HepG2 (cell line): ENCODE measurements around the gene P4HB. TPM values are rescaled to one million over a fixed set of nuclear protein-coding genes. Genes with fewer than 3 reads are reported as not detected.
A peak's percentile ranks its signal among the peaks of the same experiment; 100 is the strongest.

ENCODE experiments used
- ATAD3A ChIP-seq: sonication (generic); formaldehyde crosslinking; IDR thresholded peaks from 2 replicates; pipeline ENCODE4 v1.4.0; 2020; ENCODE audit warnings: missing genetic modification reagents
- HCFC1 ChIP-seq: fragments of 150-350 bp; IDR thresholded peaks from 2 replicates; pipeline ENCODE4 v1.6.1; 2014; ENCODE audit warnings: low read depth, low read length
- KLF16 ChIP-seq, 2 experiments: sonication (generic) in 1 of 2; formaldehyde crosslinking in 1 of 2; IDR thresholded peaks; 2 replicates each; pipeline versions ENCODE4 v1.6.1 to v1.8.0; 2016 to 2023; ENCODE audit warnings: missing genetic modification reagents in 2 of 2, missing compliant biosample characterization in 1 of 2
- ONECUT2 ChIP-seq: sonication (generic); formaldehyde crosslinking; IDR thresholded peaks from 2 replicates; pipeline ENCODE4 v1.4.0; 2020; ENCODE audit warnings: missing genetic modification reagents
- POLR2AphosphoS2 ChIP-seq: IDR thresholded peaks from 2 replicates; pipeline ENCODE4 v1.6.1; 2011; ENCODE audit warnings: low read depth, low read length, improper control_type of control experiment
- TBL1XR1 ChIP-seq: fragments of 150-350 bp; IDR thresholded peaks from 2 replicates; pipeline ENCODE4 v1.6.1; 2014; ENCODE audit warnings: borderline replicate concordance, low read length; ENCODE audit not compliant: partially characterized antibody
- TRIM24 ChIP-seq: sonication (generic); formaldehyde crosslinking; IDR thresholded peaks from 2 replicates; pipeline ENCODE4 v1.8.0; 2022; ENCODE audit warnings: mild to moderate bottlenecking, missing genetic modification reagents
- ZFP62 ChIP-seq: sonication (generic); formaldehyde crosslinking; IDR thresholded peaks from 2 replicates; pipeline ENCODE4 v1.4.0; 2020; ENCODE audit warnings: missing genetic modification reagents
- ZNF143 ChIP-seq: sonication (generic); formaldehyde crosslinking; IDR thresholded peaks from 2 replicates; pipeline ENCODE4 v1.4.0; 2020; ENCODE audit warnings: missing genetic modification reagents
- ZNF232 ChIP-seq: sonication (generic); formaldehyde crosslinking; IDR thresholded peaks from 2 replicates; pipeline ENCODE4 v1.4.0; 2020; ENCODE audit warnings: missing genetic modification reagents, borderline replicate concordance
- ZNF274 ChIP-seq: sonication (generic); formaldehyde crosslinking; IDR thresholded peaks from 2 replicates; pipeline ENCODE4 v1.5.1; 2020; ENCODE audit warnings: mild to moderate bottlenecking, missing genetic modification reagents
- polyA plus RNA-seq, 8 experiments: library from polyadenylated mRNA; depleted of rRNA in 3 of 8; stranded (reverse) in 7 of 8; unstranded in 1 of 8; fragments of >200 nt; fragmentation: Illumina TruSeq in 4 of 8; extraction: Trizol in 4 of 8; gene quantifications; 2 replicates each; pipeline versions ENCODE4 v1.2.1 to v1.2.3, GENCODE V29; 2011 to 2016; ENCODE audit warnings: low read depth in 4 of 8, missing spikeins in 1 of 8, mixed read lengths in 1 of 8; ENCODE audit not compliant: insufficient read depth in 1 of 8
- total RNA-seq, 5 experiments: library from RNA; depleted of rRNA; stranded (reverse); fragments of >200 nt; fragmentation: Illumina TruSeq; extraction: Trizol; gene quantifications; 2 replicates each; pipeline ENCODE4 v1.2.3, GENCODE V29; 2016; ENCODE audit warnings: low read depth in 1 of 5
- TF ChIP-seq, protein P1 (sequence below): sonication (generic); formaldehyde crosslinking; IDR thresholded peaks from 2 replicates; pipeline ENCODE4 v1.4.0; 2020; ENCODE audit warnings: missing genetic modification reagents
- TF ChIP-seq, protein P2 (sequence below): sonication (generic); formaldehyde crosslinking; IDR thresholded peaks from 2 replicates; pipeline ENCODE4 v1.5.0; 2020; ENCODE audit warnings: mild to moderate bottlenecking, missing genetic modification reagents
- TF ChIP-seq, protein P3 (sequence below): sonication (generic); formaldehyde crosslinking; IDR thresholded peaks from 2 replicates; pipeline ENCODE4 v1.4.0; 2020; ENCODE audit warnings: missing genetic modification reagents, borderline replicate concordance
- TF ChIP-seq, protein P4 (sequence below): sonication (generic); formaldehyde crosslinking; IDR thresholded peaks from 2 replicates; pipeline ENCODE4 v1.4.0; 2020; ENCODE audit warnings: missing genetic modification reagents, mild to moderate bottlenecking, borderline replicate concordance

Gene P4HB
- total and polyA plus RNA-seq, 2 of the 13 experiments (the other 11 are each of a cell fraction or from before 2014, with no cell fraction given) = 185 to 782 TPM

- TF ChIP-seq, protein P1, sequence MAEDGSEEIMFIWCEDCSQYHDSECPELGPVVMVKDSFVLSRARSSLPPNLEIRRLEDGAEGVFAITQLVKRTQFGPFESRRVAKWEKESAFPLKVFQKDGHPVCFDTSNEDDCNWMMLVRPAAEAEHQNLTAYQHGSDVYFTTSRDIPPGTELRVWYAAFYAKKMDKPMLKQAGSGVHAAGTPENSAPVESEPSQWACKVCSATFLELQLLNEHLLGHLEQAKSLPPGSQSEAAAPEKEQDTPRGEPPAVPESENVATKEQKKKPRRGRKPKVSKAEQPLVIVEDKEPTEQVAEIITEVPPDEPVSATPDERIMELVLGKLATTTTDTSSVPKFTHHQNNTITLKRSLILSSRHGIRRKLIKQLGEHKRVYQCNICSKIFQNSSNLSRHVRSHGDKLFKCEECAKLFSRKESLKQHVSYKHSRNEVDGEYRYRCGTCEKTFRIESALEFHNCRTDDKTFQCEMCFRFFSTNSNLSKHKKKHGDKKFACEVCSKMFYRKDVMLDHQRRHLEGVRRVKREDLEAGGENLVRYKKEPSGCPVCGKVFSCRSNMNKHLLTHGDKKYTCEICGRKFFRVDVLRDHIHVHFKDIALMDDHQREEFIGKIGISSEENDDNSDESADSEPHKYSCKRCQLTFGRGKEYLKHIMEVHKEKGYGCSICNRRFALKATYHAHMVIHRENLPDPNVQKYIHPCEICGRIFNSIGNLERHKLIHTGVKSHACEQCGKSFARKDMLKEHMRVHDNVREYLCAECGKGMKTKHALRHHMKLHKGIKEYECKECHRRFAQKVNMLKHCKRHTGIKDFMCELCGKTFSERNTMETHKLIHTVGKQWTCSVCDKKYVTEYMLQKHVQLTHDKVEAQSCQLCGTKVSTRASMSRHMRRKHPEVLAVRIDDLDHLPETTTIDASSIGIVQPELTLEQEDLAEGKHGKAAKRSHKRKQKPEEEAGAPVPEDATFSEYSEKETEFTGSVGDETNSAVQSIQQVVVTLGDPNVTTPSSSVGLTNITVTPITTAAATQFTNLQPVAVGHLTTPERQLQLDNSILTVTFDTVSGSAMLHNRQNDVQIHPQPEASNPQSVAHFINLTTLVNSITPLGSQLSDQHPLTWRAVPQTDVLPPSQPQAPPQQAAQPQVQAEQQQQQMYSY (CRISPR knock-in tag) = peak; percentile 76; the same call in 1 of the 2 replicates
- TF ChIP-seq ZNF274 (CRISPR knock-in tag) = peak; percentile 48; the same call in 1 of the 2 replicates
- no peak for TF ChIP-seq ATAD3A (CRISPR knock-in tag)
- TF ChIP-seq, protein P2, sequence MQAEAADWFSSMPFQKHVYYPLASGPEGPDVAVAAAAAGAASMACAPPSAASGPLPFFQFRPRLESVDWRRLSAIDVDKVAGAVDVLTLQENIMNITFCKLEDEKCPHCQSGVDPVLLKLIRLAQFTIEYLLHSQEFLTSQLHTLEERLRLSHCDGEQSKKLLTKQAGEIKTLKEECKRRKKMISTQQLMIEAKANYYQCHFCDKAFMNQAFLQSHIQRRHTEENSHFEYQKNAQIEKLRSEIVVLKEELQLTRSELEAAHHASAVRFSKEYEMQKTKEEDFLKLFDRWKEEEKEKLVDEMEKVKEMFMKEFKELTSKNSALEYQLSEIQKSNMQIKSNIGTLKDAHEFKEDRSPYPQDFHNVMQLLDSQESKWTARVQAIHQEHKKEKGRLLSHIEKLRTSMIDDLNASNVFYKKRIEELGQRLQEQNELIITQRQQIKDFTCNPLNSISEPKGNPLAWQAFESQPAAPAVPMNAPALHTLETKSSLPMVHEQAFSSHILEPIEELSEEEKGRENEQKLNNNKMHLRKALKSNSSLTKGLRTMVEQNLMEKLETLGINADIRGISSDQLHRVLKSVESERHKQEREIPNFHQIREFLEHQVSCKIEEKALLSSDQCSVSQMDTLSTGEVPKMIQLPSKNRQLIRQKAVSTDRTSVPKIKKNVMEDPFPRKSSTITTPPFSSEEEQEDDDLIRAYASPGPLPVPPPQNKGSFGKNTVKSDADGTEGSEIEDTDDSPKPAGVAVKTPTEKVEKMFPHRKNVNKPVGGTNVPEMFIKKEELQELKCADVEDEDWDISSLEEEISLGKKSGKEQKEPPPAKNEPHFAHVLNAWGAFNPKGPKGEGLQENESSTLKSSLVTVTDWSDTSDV (CRISPR knock-in tag) = no peak
- TF ChIP-seq KLF16 (CRISPR knock-in tag; IDR thresholded peaks at IDR 0.05) = peak in 1 of 2 experiments; percentile 44; a peak in 1 of 4 replicates
- TF ChIP-seq, protein P3, sequence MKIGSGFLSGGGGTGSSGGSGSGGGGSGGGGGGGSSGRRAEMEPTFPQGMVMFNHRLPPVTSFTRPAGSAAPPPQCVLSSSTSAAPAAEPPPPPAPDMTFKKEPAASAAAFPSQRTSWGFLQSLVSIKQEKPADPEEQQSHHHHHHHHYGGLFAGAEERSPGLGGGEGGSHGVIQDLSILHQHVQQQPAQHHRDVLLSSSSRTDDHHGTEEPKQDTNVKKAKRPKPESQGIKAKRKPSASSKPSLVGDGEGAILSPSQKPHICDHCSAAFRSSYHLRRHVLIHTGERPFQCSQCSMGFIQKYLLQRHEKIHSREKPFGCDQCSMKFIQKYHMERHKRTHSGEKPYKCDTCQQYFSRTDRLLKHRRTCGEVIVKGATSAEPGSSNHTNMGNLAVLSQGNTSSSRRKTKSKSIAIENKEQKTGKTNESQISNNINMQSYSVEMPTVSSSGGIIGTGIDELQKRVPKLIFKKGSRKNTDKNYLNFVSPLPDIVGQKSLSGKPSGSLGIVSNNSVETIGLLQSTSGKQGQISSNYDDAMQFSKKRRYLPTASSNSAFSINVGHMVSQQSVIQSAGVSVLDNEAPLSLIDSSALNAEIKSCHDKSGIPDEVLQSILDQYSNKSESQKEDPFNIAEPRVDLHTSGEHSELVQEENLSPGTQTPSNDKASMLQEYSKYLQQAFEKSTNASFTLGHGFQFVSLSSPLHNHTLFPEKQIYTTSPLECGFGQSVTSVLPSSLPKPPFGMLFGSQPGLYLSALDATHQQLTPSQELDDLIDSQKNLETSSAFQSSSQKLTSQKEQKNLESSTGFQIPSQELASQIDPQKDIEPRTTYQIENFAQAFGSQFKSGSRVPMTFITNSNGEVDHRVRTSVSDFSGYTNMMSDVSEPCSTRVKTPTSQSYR (CRISPR knock-in tag) = no peak
- TF ChIP-seq TBL1XR1 = no peak
- no peak for TF ChIP-seq ZFP62 (CRISPR knock-in tag)
- TF ChIP-seq HCFC1 = no peak
- TF ChIP-seq TRIM24 (CRISPR knock-in tag) = no peak
- TF ChIP-seq ZNF143 = no peak
- TF ChIP-seq ZNF232 (CRISPR knock-in tag) = no peak
- TF ChIP-seq POLR2AphosphoS2 = 0 out of 2 replicates have a peak, but pooled peaks have one; percentile 33
- TF ChIP-seq, protein P4, sequence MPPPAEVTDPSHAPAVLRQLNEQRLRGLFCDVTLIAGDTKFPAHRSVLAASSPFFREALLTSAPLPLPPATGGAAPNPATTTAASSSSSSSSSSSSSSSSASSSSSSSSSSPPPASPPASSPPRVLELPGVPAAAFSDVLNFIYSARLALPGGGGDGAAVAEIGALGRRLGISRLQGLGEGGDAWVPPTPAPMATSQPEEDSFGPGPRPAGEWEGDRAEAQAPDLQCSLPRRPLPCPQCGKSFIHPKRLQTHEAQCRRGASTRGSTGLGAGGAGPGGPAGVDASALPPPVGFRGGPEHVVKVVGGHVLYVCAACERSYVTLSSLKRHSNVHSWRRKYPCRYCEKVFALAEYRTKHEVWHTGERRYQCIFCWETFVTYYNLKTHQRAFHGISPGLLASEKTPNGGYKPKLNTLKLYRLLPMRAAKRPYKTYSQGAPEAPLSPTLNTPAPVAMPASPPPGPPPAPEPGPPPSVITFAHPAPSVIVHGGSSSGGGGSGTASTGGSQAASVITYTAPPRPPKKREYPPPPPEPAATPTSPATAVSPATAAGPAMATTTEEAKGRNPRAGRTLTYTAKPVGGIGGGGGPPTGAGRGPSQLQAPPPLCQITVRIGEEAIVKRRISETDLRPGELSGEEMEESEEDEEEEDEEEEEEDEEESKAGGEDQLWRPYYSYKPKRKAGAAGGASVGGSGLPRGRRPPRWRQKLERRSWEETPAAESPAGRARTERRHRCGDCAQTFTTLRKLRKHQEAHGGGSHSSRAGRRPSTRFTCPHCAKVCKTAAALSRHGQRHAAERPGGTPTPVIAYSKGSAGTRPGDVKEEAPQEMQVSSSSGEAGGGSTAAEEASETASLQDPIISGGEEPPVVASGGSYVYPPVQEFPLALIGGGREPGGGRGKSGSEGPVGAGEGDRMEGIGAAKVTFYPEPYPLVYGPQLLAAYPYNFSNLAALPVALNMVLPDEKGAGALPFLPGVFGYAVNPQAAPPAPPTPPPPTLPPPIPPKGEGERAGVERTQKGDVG (CRISPR knock-in tag) = peak; percentile 78
- no peak for TF ChIP-seq ONECUT2 (CRISPR knock-in tag)
These were observed 19.2 kb downstream of the P4HB start (continued) for GRCh38 chr17:81840826-81841778.
